C1 segment of cervical spinal cord (tissue), 14 donors: Measurements from ENCODE around the gene DPAGT1.
"Not testable (repeated sequence)": the region's sequence is repeated elsewhere in the genome, so short reads cannot be mapped to it uniquely, and the experiment has no call there.

Source experiments
- DNase-seq, 14 donors: peaks; one replicate each; lab custom pipeline; 2025; lab: John Stamatoyannopoulos, UW

DPAGT1 gene

GRCh38 chr11:119059128-119059527 lies 42.5 kb downstream of the DPAGT1 start:
- not testable (repeated sequence) for DNase-seq

GRCh38 chr11:119057000-119057769 lies 44.5 kb downstream of the DPAGT1 start, which contains the start of gene HYOU1:
TSS of gene HYOU1 (minus strand) at chr11:119057205. CDS start at chr11:119056160, 1,045 bp downstream.
- peak; percentile 74 to 99 (median 93) for DNase-seq

- peak in 4 of 14 donors; percentile 36 to 51 (median 42) for DNase-seq
These were observed 45.1 kb downstream of the DPAGT1 start for GRCh38 chr11:119056421-119056999.

GRCh38 chr11:119055901-119056300 lies 45.8 kb downstream of the DPAGT1 start:
- DNase-seq, result peak in 2 of 14 donors; percentile 15

- DNase-seq, result no peak
These were observed 47.2 kb downstream of the DPAGT1 start for GRCh38 chr11:119054418-119054817.

GRCh38 chr11:119052163-119052814 lies 49.4 kb downstream of the DPAGT1 start:
- DNase-seq, result no peak

GRCh38 chr11:119051440-119052162 lies 50.1 kb downstream of the DPAGT1 start:
- DNase-seq, result no peak

GRCh38 chr11:119049081-119049480 lies 52.6 kb downstream of the DPAGT1 start:
- no peak for DNase-seq

- DNase-seq, result no peak
These were observed 53.0 kb downstream of the DPAGT1 start for GRCh38 chr11:119048644-119049043.

- DNase-seq, result no peak
These were observed 54.4 kb downstream of the DPAGT1 start for GRCh38 chr11:119047205-119047604.
